GM04503 (cell line): ENCODE data around the gene LRRC46.

Experiments used
- DNase-seq: peaks from one replicate; pipeline ENCODE4 v3.0.0-alpha.2; 2012; ENCODE audit warnings: low read depth

LRRC46 gene

DNA sequence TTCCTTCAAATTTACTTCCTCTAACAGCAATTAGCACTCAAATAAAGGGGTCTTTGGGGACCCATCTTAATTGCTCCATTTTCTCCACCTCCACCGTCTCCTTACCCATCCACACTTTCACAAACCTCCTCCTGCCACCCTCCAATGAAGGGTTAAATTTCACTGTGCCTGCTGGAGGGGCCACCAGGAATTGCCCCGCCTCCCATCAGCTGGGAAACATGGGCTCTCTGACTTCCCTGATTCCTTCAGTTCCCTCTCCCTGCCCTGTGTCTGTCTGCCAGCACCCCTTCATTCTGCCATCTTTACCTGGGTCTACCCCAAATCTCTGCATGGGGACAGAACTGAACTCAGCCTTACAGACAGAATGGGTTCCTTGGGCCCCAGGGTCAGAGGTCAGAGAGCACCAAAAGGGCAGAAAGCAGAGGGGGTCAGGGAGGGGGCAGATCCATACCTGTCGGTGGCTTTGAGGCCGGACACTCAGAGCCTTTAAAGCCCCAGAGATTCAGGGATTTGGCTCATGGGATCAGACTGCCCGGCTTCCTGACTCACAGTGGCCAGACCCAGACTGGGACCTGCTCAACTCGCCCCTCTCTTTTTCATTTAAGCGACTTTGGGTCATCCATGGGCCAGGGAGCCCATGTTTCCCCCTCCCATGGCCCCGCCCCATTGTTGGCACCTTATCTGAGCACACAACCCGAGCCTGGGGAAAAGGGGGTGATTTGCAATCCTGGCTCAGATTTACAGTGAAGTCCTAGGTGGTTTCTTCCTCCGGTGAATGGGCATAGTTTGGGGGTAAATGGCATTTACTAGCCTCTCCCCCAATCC, 46.9 kb downstream of the LRRC46 start:
- DNase-seq: no peak

- no peak for DNase-seq
Observed at GRCh38 chr17:47879028-47879585, 47.6 kb downstream of the LRRC46 start.

- DNase-seq: no peak
Observed at GRCh38 chr17:47879776-47880454, 48.4 kb downstream of the LRRC46 start.

DNA sequence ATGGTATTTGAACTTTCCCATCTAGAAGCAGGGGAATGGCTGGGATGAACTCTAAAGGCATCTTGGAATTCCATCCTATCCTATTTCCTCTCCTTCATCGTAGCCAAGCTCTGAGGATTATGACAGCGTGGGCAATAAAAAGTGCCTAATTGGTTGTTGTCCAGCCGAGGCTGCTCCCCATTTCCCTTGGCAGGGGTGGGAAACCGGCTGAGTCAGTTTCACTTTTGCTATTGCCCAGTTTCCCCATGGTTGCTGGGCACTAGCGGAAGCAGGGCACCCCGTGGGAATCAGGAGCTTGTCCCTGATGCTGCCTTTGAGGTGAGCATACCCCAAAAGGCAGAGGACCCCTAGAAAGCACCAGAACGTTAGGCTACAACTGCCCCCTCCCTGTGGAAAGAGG, 50.8 kb downstream of the LRRC46 start:
- peak; percentile 65 for DNase-seq

DNA sequence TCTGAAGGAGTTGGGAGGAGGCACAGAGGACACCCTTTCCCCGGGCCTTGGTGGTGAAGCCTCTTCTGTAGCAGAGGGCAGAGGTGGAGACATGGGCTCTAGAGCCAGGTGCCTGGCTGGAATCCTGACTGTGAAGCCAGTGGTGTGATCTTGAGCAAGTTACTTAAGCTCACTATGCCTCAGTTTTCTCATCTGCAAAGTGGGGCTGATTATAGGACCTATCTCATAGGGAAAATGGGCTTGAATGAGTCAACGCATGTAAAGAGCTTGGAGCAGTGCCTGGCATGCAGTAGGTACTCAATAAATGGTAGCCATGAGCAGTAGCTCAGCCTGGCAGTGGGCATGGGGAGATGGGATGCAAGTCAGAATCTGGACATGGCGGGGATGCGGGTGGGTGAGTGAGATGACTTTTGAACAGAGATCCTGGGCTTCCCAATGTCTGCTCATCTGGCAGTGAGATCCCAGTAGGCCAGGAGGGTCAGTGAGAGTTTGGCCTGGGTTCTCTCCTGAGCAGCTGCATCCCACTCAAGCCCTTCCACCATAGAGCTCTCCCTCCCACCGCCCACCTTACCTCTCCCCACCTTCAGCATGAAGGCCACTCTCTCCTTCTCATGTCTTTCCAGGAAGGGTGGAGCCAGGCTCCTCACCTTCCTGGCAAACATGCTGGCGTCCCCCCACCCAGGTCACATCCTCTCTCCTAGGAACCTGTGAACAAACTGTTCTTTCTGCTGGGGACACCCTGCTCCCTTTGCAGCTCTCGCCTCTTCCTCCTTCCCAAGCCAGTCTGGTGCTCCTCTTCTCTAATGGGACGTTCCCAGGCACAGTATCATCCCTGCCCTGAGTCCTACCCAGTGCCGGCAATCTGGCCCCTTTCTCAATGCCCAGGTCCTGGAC, 51.5 kb downstream of the LRRC46 start:
- no peak for DNase-seq

- no peak for DNase-seq
Observed at GRCh38 chr17:47883589-47884426, 52.3 kb downstream of the LRRC46 start.

DNA sequence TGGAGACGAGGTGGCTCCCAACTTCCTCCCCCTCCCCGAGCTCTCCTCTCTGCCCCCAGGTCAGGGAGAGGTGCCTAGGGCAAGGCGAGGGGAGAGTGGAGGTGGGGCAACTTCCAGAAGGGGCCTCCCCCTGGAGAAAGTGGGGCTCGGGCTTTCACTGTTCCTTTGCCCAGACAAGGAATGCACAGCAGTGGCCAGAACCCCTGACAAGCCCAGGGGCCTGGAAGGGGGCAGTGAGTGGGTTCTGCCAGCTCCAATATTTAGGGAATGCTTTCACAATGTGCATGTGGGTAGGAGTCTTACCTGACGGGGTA, 52.9 kb downstream of the LRRC46 start:
- DNase-seq: no peak

GRCh38 chr17:47884905-47885730, 53.6 kb downstream of the LRRC46 start:
- DNase-seq: no peak
